Fibroblast of lung (primary cell): ENCODE measurements around the gene TJP2. TPM values are rescaled to one million over a fixed set of nuclear protein-coding genes. Genes with fewer than 3 reads are reported as not detected.

Source experiments
- DNase-seq, 2 donors: peaks; one replicate each; pipeline versions ENCODE4 v3.0.0 to v3.0.0-alpha.2; 2010; ENCODE audit warnings: low read depth in 2 of 2
- H2AFZ ChIP-seq: 2 replicates; pipeline ENCODE4 v1.5.1; 2012; ENCODE audit warnings: low read length, control low read depth, inconsistent platforms
- H3K27ac ChIP-seq: 2 replicates; pipeline ENCODE4 v1.5.1; 2011; ENCODE audit warnings: low read length, control low read depth; ENCODE audit not compliant: insufficient read depth
- H3K27me3 ChIP-seq: 2 replicates; pipeline ENCODE4 v1.5.1; 2011; ENCODE audit warnings: mild to moderate bottlenecking, low read length; ENCODE audit not compliant: control insufficient read depth, insufficient read depth
- H3K36me3 ChIP-seq: 2 replicates; pipeline ENCODE4 v1.5.1; 2011; ENCODE audit warnings: low read length; ENCODE audit not compliant: control insufficient read depth, insufficient read depth
- H3K4me1 ChIP-seq: 2 replicates; pipeline ENCODE4 v1.5.1; 2011; ENCODE audit warnings: low read length; ENCODE audit not compliant: control insufficient read depth, insufficient read depth; ENCODE audit errors: extremely low read depth
- H3K4me2 ChIP-seq: 2 replicates; pipeline ENCODE4 v1.5.1; 2011; ENCODE audit warnings: low read length, control low read depth; ENCODE audit not compliant: insufficient read depth; ENCODE audit errors: extremely low read depth
- H3K4me3 ChIP-seq, 4 experiments: fragments of 200-600 bp in 1 of 4; sonication (generic) in 1 of 4; replicated peaks in 1 of 4; 2 replicates each; pipeline ENCODE4 v1.5.1; 2011 to 2016; ENCODE audit warnings: low read length in 4 of 4, low read depth in 3 of 4, mild to moderate bottlenecking in 3 of 4, control low read depth in 2 of 4, inconsistent platforms in 1 of 4, mixed read lengths in 1 of 4; ENCODE audit not compliant: insufficient read depth in 1 of 4; ENCODE audit errors: control extremely low read depth in 1 of 4
- H3K79me2 ChIP-seq: 2 replicates; pipeline ENCODE4 v1.5.1; 2012; ENCODE audit warnings: mild to moderate bottlenecking, low read length, inconsistent platforms; ENCODE audit not compliant: control insufficient read depth, insufficient read depth
- H3K9ac ChIP-seq: 2 replicates; pipeline ENCODE4 v1.5.1; 2011; ENCODE audit warnings: mild to moderate bottlenecking, low read length, control low read depth; ENCODE audit not compliant: insufficient read depth
- H3K9me3 ChIP-seq: 2 replicates; pipeline ENCODE4 v1.5.1; 2012; ENCODE audit warnings: low read depth, low read length; ENCODE audit not compliant: control insufficient read depth, insufficient read depth
- H4K20me1 ChIP-seq: 2 replicates; pipeline ENCODE4 v1.5.1; 2011; ENCODE audit warnings: low read length; ENCODE audit not compliant: control insufficient read depth, insufficient read depth; ENCODE audit errors: extremely low read depth
- EZH2 ChIP-seq: IDR thresholded peaks from 2 replicates; pipeline ENCODE4 v1.5.1; 2012; ENCODE audit warnings: low read length, control low read depth, mild to moderate bottlenecking; ENCODE audit errors: missing control alignments
- polyA plus RNA-seq, 2 donors: library from polyadenylated mRNA; depleted of rRNA in 1 of 2; stranded (reverse) in 1 of 2; unstranded in 1 of 2; fragments of >200 nt; gene quantifications; 2 replicates each; pipeline ENCODE4 v1.2.1, GENCODE V29; 2011 to 2012; ENCODE audit warnings: missing spikeins in 1 of 2
- total RNA-seq: library from RNA; depleted of rRNA; stranded (reverse); fragments of >200 nt; gene quantifications from 2 replicates; pipeline ENCODE4 v1.2.1, GENCODE V29; 2014
- TF ChIP-seq, protein P1 (sequence below), 2 donors: IDR thresholded peaks in 1 of 2; conservative IDR thresholded peaks in 1 of 2; 1 replicate in 1 of 2; 2 replicates in 1 of 2; pipeline ENCODE4 v1.5.1; 2011 to 2012; ENCODE audit warnings: low read length in 2 of 2, control low read depth in 1 of 2, inconsistent platforms in 1 of 2, low read depth in 1 of 2, mild to moderate bottlenecking in 1 of 2

TJP2 gene
- total and polyA plus RNA-seq, 2 donors (not counting 1 experiment from before 2014, with no cell fraction given), result 25.9 to 36.5 TPM

GRCh38 chr9:69145144-69145715 is 28.8 kb upstream of the TJP2 start:
- H3K79me2 ChIP-seq, result no peaks in the 10 kb centered on the region
- H3K9me3 ChIP-seq, result no peaks in the 10 kb centered on the region
- H2AFZ ChIP-seq, result no peak overlapping the region
- no peak overlapping the region for H3K4me2 ChIP-seq
- no peak overlapping the region for H3K4me3 ChIP-seq
- no peak overlapping the region for H3K9ac ChIP-seq
- DNase-seq, result no peak
- no peaks in the 10 kb centered on the region for H3K36me3 ChIP-seq
- no peaks in the 10 kb centered on the region for H4K20me1 ChIP-seq
- TF ChIP-seq EZH2, result no peak
- TF ChIP-seq, protein P1, sequence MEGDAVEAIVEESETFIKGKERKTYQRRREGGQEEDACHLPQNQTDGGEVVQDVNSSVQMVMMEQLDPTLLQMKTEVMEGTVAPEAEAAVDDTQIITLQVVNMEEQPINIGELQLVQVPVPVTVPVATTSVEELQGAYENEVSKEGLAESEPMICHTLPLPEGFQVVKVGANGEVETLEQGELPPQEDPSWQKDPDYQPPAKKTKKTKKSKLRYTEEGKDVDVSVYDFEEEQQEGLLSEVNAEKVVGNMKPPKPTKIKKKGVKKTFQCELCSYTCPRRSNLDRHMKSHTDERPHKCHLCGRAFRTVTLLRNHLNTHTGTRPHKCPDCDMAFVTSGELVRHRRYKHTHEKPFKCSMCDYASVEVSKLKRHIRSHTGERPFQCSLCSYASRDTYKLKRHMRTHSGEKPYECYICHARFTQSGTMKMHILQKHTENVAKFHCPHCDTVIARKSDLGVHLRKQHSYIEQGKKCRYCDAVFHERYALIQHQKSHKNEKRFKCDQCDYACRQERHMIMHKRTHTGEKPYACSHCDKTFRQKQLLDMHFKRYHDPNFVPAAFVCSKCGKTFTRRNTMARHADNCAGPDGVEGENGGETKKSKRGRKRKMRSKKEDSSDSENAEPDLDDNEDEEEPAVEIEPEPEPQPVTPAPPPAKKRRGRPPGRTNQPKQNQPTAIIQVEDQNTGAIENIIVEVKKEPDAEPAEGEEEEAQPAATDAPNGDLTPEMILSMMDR (conservative IDR thresholded peaks at IDR 0.05 in 1 of 2, IDR thresholded peaks at IDR 0.05 in 1 of 2; ENCODE audit: low read depth in 1 of 2, low read length in 2 of 2), result no peak
- no peak overlapping the region for H3K27ac ChIP-seq
- H3K27me3 ChIP-seq, result no peaks in the 10 kb centered on the region
- no peaks in the 10 kb centered on the region for H3K4me1 ChIP-seq

- TF ChIP-seq EZH2, result no peak
- TF ChIP-seq, protein P1 (conservative IDR thresholded peaks at IDR 0.05 in 1 of 2, IDR thresholded peaks at IDR 0.05 in 1 of 2; ENCODE audit: low read depth in 1 of 2, low read length in 2 of 2), result no peak
- H3K79me2 ChIP-seq, result no peaks in the 10 kb centered on the region
Measured at GRCh38 chr9:69147041-69147834, 26.8 kb upstream of the TJP2 start.

DNA sequence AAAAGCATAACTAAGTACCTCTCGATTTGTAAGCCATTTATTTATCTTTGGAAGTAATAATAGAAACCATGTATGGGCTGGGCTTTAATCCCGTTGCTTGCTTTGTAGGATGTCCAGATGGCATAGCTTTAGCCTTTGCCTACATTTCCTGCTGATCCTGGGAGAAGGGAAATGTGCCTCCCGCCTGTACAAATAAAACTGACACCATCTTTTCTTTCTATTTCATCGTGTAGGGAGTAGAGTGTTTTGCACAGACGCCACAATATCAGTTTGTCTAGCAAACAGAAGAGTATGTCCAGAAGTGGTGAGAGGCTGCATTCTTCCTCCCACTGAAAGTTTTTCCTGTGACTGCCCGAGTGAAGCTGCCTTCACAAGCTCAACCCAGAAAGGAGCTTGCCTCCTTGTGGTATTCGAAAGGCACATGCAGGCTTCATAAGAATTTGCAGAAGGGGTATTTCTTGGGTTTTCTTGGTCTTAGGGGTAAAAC is 24.7 kb upstream of the TJP2 start:
- Histone ChIP-seq H3K27ac (no peak overlapping the region), H3K27me3 (no peaks in the 10 kb centered on the region), H3K36me3 (no peaks in the 10 kb centered on the region), H3K9me3 (no peaks in the 10 kb centered on the region), H4K20me1 (no peaks in the 10 kb centered on the region), H3K9ac (no peak overlapping the region), H3K4me3 (peak overlapping the region in 2 of 4 experiments; percentile 27 to 33), H3K4me2 (peak overlapping the region; percentile 30), H2AFZ (peak overlapping the region; percentile 44), H3K4me1 (no peaks in the 10 kb centered on the region), H3K79me2 (no peaks in the 10 kb centered on the region)
- TF ChIP-seq, protein P1 (conservative IDR thresholded peaks at IDR 0.05 in 1 of 2, IDR thresholded peaks at IDR 0.05 in 1 of 2; ENCODE audit: low read depth in 1 of 2, low read length in 2 of 2), result peak; percentile 64 to 67
- no peak for TF ChIP-seq EZH2
- DNase-seq, result peak; percentile 79 to 87

More at GRCh38 chr9:69147041-69147834, 26.8 kb upstream of the TJP2 start:
- Histone ChIP-seq H3K36me3 (no peaks in the 10 kb centered on the region), H3K4me3 (no peak overlapping the region), H2AFZ (no peak overlapping the region), H4K20me1 (no peaks in the 10 kb centered on the region), H3K9me3 (no peaks in the 10 kb centered on the region), H3K27me3 (no peaks in the 10 kb centered on the region), H3K9ac (no peak overlapping the region), H3K27ac (no peak overlapping the region), H3K4me1 (no peaks in the 10 kb centered on the region), H3K4me2 (no peak overlapping the region)
- DNase-seq, result no peak
